Placental epithelial cell (primary cell): Measurements from ENCODE around the gene TM4SF1. TPM values are rescaled to one million over a fixed set of nuclear protein-coding genes. Genes with fewer than 3 reads are reported as not detected.

Source experiments
- total RNA-seq: library from RNA; depleted of rRNA; stranded (reverse); fragments of >200 nt; gene quantifications from 2 replicates; pipeline ENCODE4 v1.2.3, GENCODE V29; 2012

TM4SF1 gene
- total RNA-seq, result 1.2 and 1.8 TPM in 2 replicates

DNA sequence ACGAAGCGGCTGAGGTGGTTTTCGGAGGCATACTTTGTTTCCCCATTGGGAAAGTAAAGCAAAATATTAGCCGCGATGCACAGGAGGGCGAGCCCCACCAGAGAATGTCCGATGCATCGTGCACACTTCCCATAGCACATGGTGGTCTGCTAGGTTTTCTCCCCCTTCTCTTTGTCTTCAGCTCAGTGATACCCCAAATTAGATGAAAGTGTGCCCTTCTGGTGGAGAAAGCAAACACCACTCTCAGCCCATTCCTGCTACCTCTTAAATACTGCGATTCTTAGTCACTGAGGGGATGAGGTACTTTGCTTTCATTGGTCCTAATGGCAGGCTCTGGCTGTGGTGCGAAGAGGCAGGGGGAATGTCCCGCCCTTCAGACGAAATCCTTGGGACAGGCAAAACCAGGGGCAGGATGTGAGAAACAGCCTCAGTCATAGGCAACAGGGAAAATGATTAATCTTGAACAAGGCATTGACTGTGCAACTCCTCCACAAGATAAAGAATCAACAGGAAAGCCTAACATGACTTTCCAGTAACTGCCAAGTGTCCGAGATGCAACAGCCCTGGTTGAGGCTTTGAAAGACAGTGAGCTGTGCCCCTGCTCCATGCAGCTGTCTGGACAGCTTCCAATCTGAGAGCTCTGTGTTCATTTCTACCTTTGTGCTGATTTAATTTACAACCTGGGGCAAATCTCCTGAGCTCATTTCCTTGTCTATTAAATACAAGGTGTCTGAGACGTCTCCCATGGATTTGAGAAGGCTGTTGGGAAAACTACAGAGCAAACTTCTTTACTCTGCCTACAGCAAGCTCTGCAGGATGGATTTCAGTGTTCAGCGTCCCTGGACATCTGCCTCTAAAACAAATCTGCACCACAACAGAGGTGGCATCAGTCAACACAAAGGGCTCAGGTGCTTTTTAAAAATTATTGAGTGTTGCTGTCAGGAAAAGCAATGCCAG lies at the start of gene TM4SF1:
Gene TM4SF1 (minus strand): TSS at position 242 of the 957 bp plus-strand sequence. CDS start 102 bp downstream, at position 140.

GRCh38 chr3:149333176-149333859 lies 44.1 kb downstream of the TM4SF1 start, which contains the start of gene TM4SF18:
TM4SF18 (minus strand) TSS chr3:149333636; CDS start chr3:149333382, 254 bp downstream.

Other genes starting within 250 kb of the TM4SF1 start
- 22.8 and 29.8 TPM in 2 replicates for gene HPS3, start 248.0 kb downstream of the TM4SF1 start, total RNA-seq
- 1.1 TPM in 1 of 2 replicates, not detected in the other for gene CP, start 155.8 kb downstream of the TM4SF1 start, total RNA-seq
- not detected in 2 replicates for gene TM4SF18, start 44.0 kb downstream of the TM4SF1 start, total RNA-seq
- gene TM4SF4, start 97.0 kb upstream of the TM4SF1 start, total RNA-seq, result not detected in 2 replicates